Measurements from ENCODE around the gene IFI27.

- TF ChIP-seq CTCF (IDR thresholded peaks at IDR 0.05) (no peak), POLR2A (IDR thresholded peaks at IDR 0.05) (no peak), EP300 (IDR thresholded peaks at IDR 0.05) (no peak)
Observed at GRCh38 chr14:94113490-94113889, 3.0 kb downstream of the IFI27 start.
